Tongue (tissue), 2 donors: ENCODE measurements around the gene SLC25A12. TPM values are rescaled to one million over a fixed set of nuclear protein-coding genes. Genes with fewer than 3 reads are reported as not detected.
"Not testable (repeated sequence)": the region's sequence is repeated elsewhere in the genome, so short reads cannot be mapped to it uniquely, and the experiment has no call there.

Experiments
- DNase-seq: peaks from one replicate; pipeline ENCODE4 v3.0.0-alpha.2; 2015
- total RNA-seq: library from RNA; depleted of rRNA; stranded (reverse); fragments of >200 nt; gene quantifications from one replicate; pipeline ENCODE4 v1.2.3, GENCODE V29; 2014

The SLC25A12 gene
- total RNA-seq, 1 donor from 2014 or later, result 83.1 TPM

- no peak for DNase-seq
Observed at GRCh38 chr2:171822525-171823322, 71.3 kb downstream of the SLC25A12 start.

GRCh38 chr2:171819453-171819852, 74.6 kb downstream of the SLC25A12 start:
- no peak for DNase-seq

- no peak for DNase-seq
Observed at GRCh38 chr2:171814883-171815282, 79.2 kb downstream of the SLC25A12 start.

- no peak for DNase-seq
Observed at GRCh38 chr2:171814174-171814573, 79.9 kb downstream of the SLC25A12 start.

GRCh38 chr2:171813729-171814128, 80.3 kb downstream of the SLC25A12 start:
- DNase-seq, result no peak

GRCh38 chr2:171813126-171813525, 80.9 kb downstream of the SLC25A12 start:
- no peak for DNase-seq

- DNase-seq, result peak; percentile 56
Observed at GRCh38 chr2:171811245-171811628, 82.8 kb downstream of the SLC25A12 start.

- DNase-seq, result peak; percentile 69
Observed at GRCh38 chr2:171810422-171811244, 83.4 kb downstream of the SLC25A12 start.

- DNase-seq, result not testable (repeated sequence)
Observed at GRCh38 chr2:171808885-171809284, 85.2 kb downstream of the SLC25A12 start.

GRCh38 chr2:171807831-171808393, 86.1 kb downstream of the SLC25A12 start:
- no peak for DNase-seq

GRCh38 chr2:171807119-171807518, 86.9 kb downstream of the SLC25A12 start:
- no peak for DNase-seq

GRCh38 chr2:171804456-171804855, 89.6 kb downstream of the SLC25A12 start:
- DNase-seq, result no peak

GRCh38 chr2:171803757-171804156, 90.3 kb downstream of the SLC25A12 start:
- DNase-seq, result no peak

- DNase-seq, result no peak
Observed at GRCh38 chr2:171800639-171801038, 93.4 kb downstream of the SLC25A12 start.

GRCh38 chr2:171798156-171798820, 95.8 kb downstream of the SLC25A12 start:
- no peak for DNase-seq

GRCh38 chr2:171794918-171795317, 99.1 kb downstream of the SLC25A12 start:
- no peak for DNase-seq

GRCh38 chr2:171793691-171794678, 100.1 kb downstream of the SLC25A12 start:
- no peak for DNase-seq

GRCh38 chr2:171792886-171793580, 101.0 kb downstream of the SLC25A12 start:
- DNase-seq, result no peak

- DNase-seq, result no peak
Observed at GRCh38 chr2:171792157-171792556, 101.9 kb downstream of the SLC25A12 start.

- DNase-seq, result no peak
Observed at GRCh38 chr2:171791361-171791760, 102.7 kb downstream of the SLC25A12 start.

- DNase-seq, result no peak
Observed at GRCh38 chr2:171789956-171790355, 104.1 kb downstream of the SLC25A12 start.
